Measurements from ENCODE around the gene S100A9. TPM values are rescaled to one million over a fixed set of nuclear protein-coding genes. Genes with fewer than 3 reads are reported as not detected.

Gene S100A9
- total RNA-seq, 1 experiment from 2014 or later, result 0.44 TPM

DNA sequence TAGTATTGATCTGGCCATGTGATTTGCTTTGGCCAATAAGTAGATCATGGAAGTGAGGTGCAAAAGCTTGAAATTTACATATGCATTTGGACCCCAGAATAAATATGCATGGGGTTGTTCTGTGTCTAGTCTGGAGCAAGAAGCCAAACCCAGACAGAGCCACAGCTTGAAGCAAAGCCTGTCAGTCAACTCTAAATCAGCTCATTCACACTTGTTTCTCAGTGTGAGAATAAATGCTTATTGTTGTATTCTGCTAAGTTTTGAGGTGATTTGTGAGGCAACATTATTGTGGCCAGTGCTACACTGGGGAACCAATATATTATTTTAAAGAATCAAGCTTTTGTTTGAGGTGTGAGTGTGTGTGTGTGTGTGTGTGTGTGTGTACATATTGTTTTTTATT lies 32.7 kb upstream of the S100A9 start:
- Histone ChIP-seq H3K27ac (ENCODE audit: low read length) (no peak overlapping the region), H3K36me3 (ENCODE audit: control insufficient read depth, insufficient read depth, low read length) (no peaks in the 10 kb centered on the region), H3K9me3 (ENCODE audit: control insufficient read depth, insufficient read depth, low read depth, low read length) (peaks cover 3% of the 10 kb centered on the region), H3K27me3 (ENCODE audit: control insufficient read depth, insufficient read depth, low read length) (peaks cover 3% of the 10 kb centered on the region), H3K4me3 (ENCODE audit: low read depth in 2 of 2, low read length in 2 of 2) (no peak overlapping the region), H3K4me1 (ENCODE audit: control insufficient read depth, insufficient read depth, low read length) (no peaks in the 10 kb centered on the region)
- in situ Hi-C loops (cut with HindIII; ENCODE audit: low pct_unique_long_range_greater_than_20kb, low sequenced_read_pairs), result no loop called here
- no TSS peak for BruUV-seq (replicated peaks)
- ChIA-PET POLR2A (no interaction called here), CTCF (no interaction called here)
- intact Hi-C loops (cut with micrococcal nuclease; ENCODE audit: unreplicated experiment), result no loop called here
- TF ChIP-seq TCF7L2 (IDR thresholded peaks at IDR 0.05; ENCODE audit: low read depth, low read length), result no peak
- TF ChIP-seq SIN3A (IDR thresholded peaks at IDR 0.05; ENCODE audit: borderline replicate concordance, insufficient read depth, low read depth, low read length), result no peak
- no peak for TF ChIP-seq POLR2AphosphoS5 (IDR thresholded peaks at IDR 0.05; ENCODE audit: low read depth, low read length)
- TF ChIP-seq, protein P1, sequence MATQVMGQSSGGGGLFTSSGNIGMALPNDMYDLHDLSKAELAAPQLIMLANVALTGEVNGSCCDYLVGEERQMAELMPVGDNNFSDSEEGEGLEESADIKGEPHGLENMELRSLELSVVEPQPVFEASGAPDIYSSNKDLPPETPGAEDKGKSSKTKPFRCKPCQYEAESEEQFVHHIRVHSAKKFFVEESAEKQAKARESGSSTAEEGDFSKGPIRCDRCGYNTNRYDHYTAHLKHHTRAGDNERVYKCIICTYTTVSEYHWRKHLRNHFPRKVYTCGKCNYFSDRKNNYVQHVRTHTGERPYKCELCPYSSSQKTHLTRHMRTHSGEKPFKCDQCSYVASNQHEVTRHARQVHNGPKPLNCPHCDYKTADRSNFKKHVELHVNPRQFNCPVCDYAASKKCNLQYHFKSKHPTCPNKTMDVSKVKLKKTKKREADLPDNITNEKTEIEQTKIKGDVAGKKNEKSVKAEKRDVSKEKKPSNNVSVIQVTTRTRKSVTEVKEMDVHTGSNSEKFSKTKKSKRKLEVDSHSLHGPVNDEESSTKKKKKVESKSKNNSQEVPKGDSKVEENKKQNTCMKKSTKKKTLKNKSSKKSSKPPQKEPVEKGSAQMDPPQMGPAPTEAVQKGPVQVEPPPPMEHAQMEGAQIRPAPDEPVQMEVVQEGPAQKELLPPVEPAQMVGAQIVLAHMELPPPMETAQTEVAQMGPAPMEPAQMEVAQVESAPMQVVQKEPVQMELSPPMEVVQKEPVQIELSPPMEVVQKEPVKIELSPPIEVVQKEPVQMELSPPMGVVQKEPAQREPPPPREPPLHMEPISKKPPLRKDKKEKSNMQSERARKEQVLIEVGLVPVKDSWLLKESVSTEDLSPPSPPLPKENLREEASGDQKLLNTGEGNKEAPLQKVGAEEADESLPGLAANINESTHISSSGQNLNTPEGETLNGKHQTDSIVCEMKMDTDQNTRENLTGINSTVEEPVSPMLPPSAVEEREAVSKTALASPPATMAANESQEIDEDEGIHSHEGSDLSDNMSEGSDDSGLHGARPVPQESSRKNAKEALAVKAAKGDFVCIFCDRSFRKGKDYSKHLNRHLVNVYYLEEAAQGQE (IDR thresholded peaks at IDR 0.05; ENCODE audit: insufficient read depth in 1 of 2, low read depth in 2 of 2, low read length in 1 of 2), result no peak
- TF ChIP-seq, protein P2, sequence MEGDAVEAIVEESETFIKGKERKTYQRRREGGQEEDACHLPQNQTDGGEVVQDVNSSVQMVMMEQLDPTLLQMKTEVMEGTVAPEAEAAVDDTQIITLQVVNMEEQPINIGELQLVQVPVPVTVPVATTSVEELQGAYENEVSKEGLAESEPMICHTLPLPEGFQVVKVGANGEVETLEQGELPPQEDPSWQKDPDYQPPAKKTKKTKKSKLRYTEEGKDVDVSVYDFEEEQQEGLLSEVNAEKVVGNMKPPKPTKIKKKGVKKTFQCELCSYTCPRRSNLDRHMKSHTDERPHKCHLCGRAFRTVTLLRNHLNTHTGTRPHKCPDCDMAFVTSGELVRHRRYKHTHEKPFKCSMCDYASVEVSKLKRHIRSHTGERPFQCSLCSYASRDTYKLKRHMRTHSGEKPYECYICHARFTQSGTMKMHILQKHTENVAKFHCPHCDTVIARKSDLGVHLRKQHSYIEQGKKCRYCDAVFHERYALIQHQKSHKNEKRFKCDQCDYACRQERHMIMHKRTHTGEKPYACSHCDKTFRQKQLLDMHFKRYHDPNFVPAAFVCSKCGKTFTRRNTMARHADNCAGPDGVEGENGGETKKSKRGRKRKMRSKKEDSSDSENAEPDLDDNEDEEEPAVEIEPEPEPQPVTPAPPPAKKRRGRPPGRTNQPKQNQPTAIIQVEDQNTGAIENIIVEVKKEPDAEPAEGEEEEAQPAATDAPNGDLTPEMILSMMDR (IDR thresholded peaks at IDR 0.05), result no peak
- DNase-seq (ENCODE audit: low read depth, low spot score) (no peak), ATAC-seq (no peak)

DNA sequence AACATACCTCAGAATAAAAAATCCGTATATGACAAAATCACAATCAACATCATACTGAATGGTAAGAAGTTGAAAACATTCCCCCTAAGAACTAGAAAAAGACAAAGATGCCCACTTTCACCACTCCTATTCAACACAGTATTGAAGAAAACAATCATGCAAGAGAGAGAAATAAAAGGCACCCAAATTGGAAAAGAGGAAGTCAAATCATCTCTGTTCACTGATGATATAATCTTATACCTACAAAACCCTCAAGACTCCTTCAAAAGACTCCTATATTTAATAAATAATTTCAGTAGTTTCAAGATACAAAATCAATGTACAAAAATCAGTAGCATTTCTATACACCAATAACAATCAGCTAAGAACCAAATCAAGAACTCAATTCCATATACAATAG lies 23.8 kb upstream of the S100A9 start:
- CTCF ChIA-PET, result interaction anchor here (0.5 kb wide), 1 partner anchor 149 kb away, joined by 6 read pairs; no protein-coding TSS in a partner anchor
- H3K27me3 ChIP-seq (ENCODE audit: control insufficient read depth, insufficient read depth, low read length), result no peaks in the 10 kb centered on the region; the same call in 1 of the 2 replicates
- ATAC-seq, result no peak
- DNase-seq (ENCODE audit: low read depth, low spot score), result no peak
- no peaks in the 10 kb centered on the region for H3K36me3 ChIP-seq (ENCODE audit: control insufficient read depth, insufficient read depth, low read length)
- POLR2A ChIA-PET, result no interaction called here
- no peak overlapping the region for H3K27ac ChIP-seq (ENCODE audit: low read length)
- in situ Hi-C loops (cut with HindIII; ENCODE audit: low pct_unique_long_range_greater_than_20kb, low sequenced_read_pairs) (no loop called here), intact Hi-C loops (cut with micrococcal nuclease; ENCODE audit: unreplicated experiment) (no loop called here)
- H3K4me1 ChIP-seq (ENCODE audit: control insufficient read depth, insufficient read depth, low read length), result no peaks in the 10 kb centered on the region
- no peaks in the 10 kb centered on the region; the same call in 1 of the 2 replicates for H3K9me3 ChIP-seq (ENCODE audit: control insufficient read depth, insufficient read depth, low read depth, low read length)
- no peak overlapping the region for H3K4me3 ChIP-seq (ENCODE audit: low read depth in 2 of 2, low read length in 2 of 2)
- TF ChIP-seq, protein P2 (IDR thresholded peaks at IDR 0.05), result no peak
- no peak for TF ChIP-seq TCF7L2 (IDR thresholded peaks at IDR 0.05; ENCODE audit: low read depth, low read length)
- TF ChIP-seq POLR2AphosphoS5 (IDR thresholded peaks at IDR 0.05; ENCODE audit: low read depth, low read length), result no peak
- TF ChIP-seq SIN3A (IDR thresholded peaks at IDR 0.05; ENCODE audit: borderline replicate concordance, insufficient read depth, low read depth, low read length), result no peak
- TF ChIP-seq, protein P1 (IDR thresholded peaks at IDR 0.05; ENCODE audit: insufficient read depth in 1 of 2, low read depth in 2 of 2, low read length in 1 of 2), result no peak
- BruUV-seq (replicated peaks), result no TSS peak

All from Panc1 (cell line).